ENCODE data around the gene TREH. TPM values are rescaled to one million over a fixed set of nuclear protein-coding genes. Genes with fewer than 3 reads are reported as not detected.

TREH gene
- total RNA-seq, 2 experiments from 2014 or later, result not detected

- no peak for TF ChIP-seq EZH2phosphoT487 (IDR thresholded peaks at IDR 0.05; ENCODE audit: borderline replicate concordance, low read depth, low read length)
- TF ChIP-seq, protein P1, sequence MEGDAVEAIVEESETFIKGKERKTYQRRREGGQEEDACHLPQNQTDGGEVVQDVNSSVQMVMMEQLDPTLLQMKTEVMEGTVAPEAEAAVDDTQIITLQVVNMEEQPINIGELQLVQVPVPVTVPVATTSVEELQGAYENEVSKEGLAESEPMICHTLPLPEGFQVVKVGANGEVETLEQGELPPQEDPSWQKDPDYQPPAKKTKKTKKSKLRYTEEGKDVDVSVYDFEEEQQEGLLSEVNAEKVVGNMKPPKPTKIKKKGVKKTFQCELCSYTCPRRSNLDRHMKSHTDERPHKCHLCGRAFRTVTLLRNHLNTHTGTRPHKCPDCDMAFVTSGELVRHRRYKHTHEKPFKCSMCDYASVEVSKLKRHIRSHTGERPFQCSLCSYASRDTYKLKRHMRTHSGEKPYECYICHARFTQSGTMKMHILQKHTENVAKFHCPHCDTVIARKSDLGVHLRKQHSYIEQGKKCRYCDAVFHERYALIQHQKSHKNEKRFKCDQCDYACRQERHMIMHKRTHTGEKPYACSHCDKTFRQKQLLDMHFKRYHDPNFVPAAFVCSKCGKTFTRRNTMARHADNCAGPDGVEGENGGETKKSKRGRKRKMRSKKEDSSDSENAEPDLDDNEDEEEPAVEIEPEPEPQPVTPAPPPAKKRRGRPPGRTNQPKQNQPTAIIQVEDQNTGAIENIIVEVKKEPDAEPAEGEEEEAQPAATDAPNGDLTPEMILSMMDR (conservative IDR thresholded peaks at IDR 0.05; ENCODE audit: low read length), result no peak
- Histone ChIP-seq H3K27ac (ENCODE audit: low read depth, low read length, poor library complexity, severe bottlenecking) (no peak overlapping the region), H3K4me3 (ENCODE audit: low read depth, low read length, poor library complexity, severe bottlenecking) (no peak overlapping the region), H3K9me3 (ENCODE audit: low read length) (no peaks in the 10 kb centered on the region), H2AFZ (ENCODE audit: low read length) (peak overlapping the region; percentile 83), H3K4me1 (ENCODE audit: insufficient read depth, low read length, poor library complexity, severe bottlenecking) (peaks cover 10% of the 10 kb centered on the region), H3K36me3 (ENCODE audit: insufficient read depth, low read length) (no peaks in the 10 kb centered on the region), H3K79me2 (ENCODE audit: insufficient read depth, low read depth, low read length) (no peaks in the 10 kb centered on the region), H3K9me2 (ENCODE audit: insufficient read depth, low read length) (no peaks in the 10 kb centered on the region), H4K20me1 (ENCODE audit: insufficient read depth, low read length) (no peaks in the 10 kb centered on the region), H3K4me2 (ENCODE audit: low read length) (peak overlapping the region; percentile 55)
- peak; percentile 27 for DNase-seq (ENCODE audit: low spot score)
- ChIA-PET POLR2A (interaction anchor here (0.6 to 1.8 kb wide), 3 partner anchors 10 to 47 kb away, joined by 3 to 14 read pairs (median 3); no protein-coding TSS in a partner anchor), CTCF (ENCODE audit: unreplicated experiment) (no interaction called here)
- no TSS peak for BruUV-seq (replicated peaks)
- intact Hi-C loops (cut with micrococcal nuclease; ENCODE audit: unreplicated experiment), result no loop called here
Measured at GRCh38 chr11:118715837-118716260, 36.4 kb upstream of the TREH start.

GRCh38 chr11:118715245-118715831, 35.9 kb upstream of the TREH start:
- peak overlapping the region; percentile 55 for H3K4me2 ChIP-seq (ENCODE audit: low read length)
- no TSS peak for BruUV-seq (replicated peaks)

More at GRCh38 chr11:118715245-118715831, 35.9 kb upstream of the TREH start:
- intact Hi-C loops (cut with micrococcal nuclease; ENCODE audit: unreplicated experiment), result no loop called here
- DNase-seq (ENCODE audit: low spot score), result peak; percentile 23
- Histone ChIP-seq H3K4me1 (ENCODE audit: insufficient read depth, low read length, poor library complexity, severe bottlenecking) (peaks cover 10% of the 10 kb centered on the region), H3K4me3 (ENCODE audit: low read depth, low read length, poor library complexity, severe bottlenecking) (no peak overlapping the region), H3K9me3 (ENCODE audit: low read length) (no peaks in the 10 kb centered on the region), H3K27ac (ENCODE audit: low read depth, low read length, poor library complexity, severe bottlenecking) (no peak overlapping the region), H3K79me2 (ENCODE audit: insufficient read depth, low read depth, low read length) (no peaks in the 10 kb centered on the region), H2AFZ (ENCODE audit: low read length) (peak overlapping the region; percentile 83), H3K36me3 (ENCODE audit: insufficient read depth, low read length) (no peaks in the 10 kb centered on the region), H3K9me2 (ENCODE audit: insufficient read depth, low read length) (no peaks in the 10 kb centered on the region), H4K20me1 (ENCODE audit: insufficient read depth, low read length) (no peaks in the 10 kb centered on the region)
- ChIA-PET CTCF (ENCODE audit: unreplicated experiment) (interaction anchor here (0.6 kb wide), 1 partner anchor 55 kb away, joined by 4 read pairs; no protein-coding TSS in a partner anchor), POLR2A (interaction anchor here (0.7 to 1.8 kb wide), 3 partner anchors 10 to 48 kb away, joined by 3 to 14 read pairs (median 3); no protein-coding TSS in a partner anchor)
- TF ChIP-seq, protein P1 (conservative IDR thresholded peaks at IDR 0.05; ENCODE audit: low read length), result no peak
- no peak for TF ChIP-seq EZH2phosphoT487 (IDR thresholded peaks at IDR 0.05; ENCODE audit: borderline replicate concordance, low read depth, low read length)
